Erythroblast (primary cell): Measurements from ENCODE around the gene MAGI1.

Experiments
- GATA1 ChIP-seq: IDR thresholded peaks from 2 replicates; pipeline ENCODE4 v1.6.1; 2011; ENCODE audit warnings: low read depth, mild to moderate bottlenecking, control low read depth, low read length, moderate library complexity
- POLR2A ChIP-seq: IDR thresholded peaks from 2 replicates; pipeline ENCODE4 v1.6.1; 2011; ENCODE audit warnings: mild to moderate bottlenecking, low read length

DNA sequence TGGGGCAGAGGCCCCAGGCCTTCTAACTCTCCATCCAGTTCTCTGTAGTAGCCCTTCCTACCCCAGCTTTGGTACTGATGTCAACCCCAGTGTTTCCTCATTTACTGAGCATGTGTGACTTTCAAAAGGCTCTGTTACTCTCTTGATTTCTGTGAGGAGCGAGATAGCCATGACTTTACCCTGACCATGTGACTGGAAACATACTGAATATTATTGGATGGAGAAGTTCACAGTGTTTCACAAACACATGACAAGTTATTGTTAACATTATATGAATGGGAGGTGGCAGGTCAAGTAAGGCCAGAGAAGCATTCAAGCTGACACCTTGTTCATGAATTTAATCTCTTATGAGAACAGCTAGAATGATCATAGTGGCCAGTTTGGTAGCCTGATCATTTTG is 53.7 kb downstream of the MAGI1 start:
- no peak for TF ChIP-seq POLR2A
- no peak for TF ChIP-seq GATA1
